RWPE1 (cell line): ENCODE data around the gene LYG2.
"Not testable (repeated sequence)": the region's sequence is repeated elsewhere in the genome, so short reads cannot be mapped to it uniquely, and the experiment has no call there.

ENCODE experiments used
- CTCF ChIA-PET: fragments of 350-600 bp; sonication (Branson Sonifier 250); formaldehyde crosslinking; extraction: SDS; loops from one replicate; lab custom pipeline; 2021; lab: Yijun Ruan, JAX
- POLR2A ChIA-PET: fragments of 400-600 bp; formaldehyde crosslinking; extraction: SDS; loops from one replicate; lab custom pipeline; 2020; ENCODE audit warnings: antibody characterized with exemption; ENCODE audit not compliant: low non-redundant PET; lab: Yijun Ruan, JAX
- DNase-seq: peaks from one replicate; pipeline ENCODE4 v3.0.0; 2012; ENCODE audit warnings: low spot score
- H3K27ac ChIP-seq: fragments of 450-650 bp; 2 replicates; pipeline ENCODE4 v1.5.1; 2017
- CTCF ChIP-seq: fragments of 450-650 bp; conservative IDR thresholded peaks from 2 replicates; pipeline ENCODE4 v1.5.1; 2017; ENCODE audit warnings: low read depth, mild to moderate bottlenecking

Gene LYG2

DNA sequence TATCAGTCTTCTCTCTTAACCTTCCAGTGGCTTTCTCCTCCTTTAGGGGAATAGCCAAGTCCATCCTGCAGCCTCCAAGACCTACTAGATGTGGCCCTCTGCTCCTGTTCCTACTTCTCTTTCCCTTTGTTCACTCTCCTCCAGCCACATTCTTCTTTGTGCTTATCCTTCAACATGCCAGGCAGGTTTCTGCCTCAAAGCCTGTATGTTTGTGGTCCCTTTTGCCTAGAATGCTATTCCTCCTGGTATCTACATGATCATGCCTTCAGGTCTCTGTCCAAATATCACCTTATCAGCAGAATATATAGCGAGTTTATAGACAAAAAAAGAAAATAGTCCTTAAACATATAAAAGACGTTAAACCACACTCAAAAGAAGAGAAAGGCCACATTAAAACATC lies 5.5 kb downstream of the LYG2 start:
- POLR2A ChIA-PET, result no interaction called here
- CTCF ChIA-PET, result no interaction called here
- DNase-seq, result no peak
- no peak for TF ChIP-seq CTCF
- H3K27ac ChIP-seq, result no peak overlapping the region

DNA sequence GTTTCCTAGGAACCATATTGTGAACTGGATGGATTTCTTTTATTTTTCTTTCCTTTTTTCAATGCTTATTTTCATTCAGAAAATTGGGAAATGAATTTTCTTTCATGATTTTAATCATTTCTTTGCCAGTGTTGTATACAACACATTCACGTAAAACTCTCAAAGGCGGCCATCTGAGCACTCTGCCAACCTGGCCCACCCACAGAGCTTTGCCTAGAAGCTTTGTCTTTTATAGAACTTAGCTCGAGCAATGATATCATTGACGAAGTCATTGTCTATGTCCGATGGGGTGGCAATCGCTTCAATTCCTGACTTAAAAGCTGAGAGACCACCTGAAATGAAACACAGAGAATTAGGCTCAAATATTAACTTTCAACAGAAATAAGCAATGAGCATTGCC lies 13.3 kb downstream of the LYG2 start:
- ChIA-PET CTCF (no interaction called here), POLR2A (no interaction called here)
- no peak overlapping the region for H3K27ac ChIP-seq
- no peak for DNase-seq
- TF ChIP-seq CTCF, result no peak

DNA sequence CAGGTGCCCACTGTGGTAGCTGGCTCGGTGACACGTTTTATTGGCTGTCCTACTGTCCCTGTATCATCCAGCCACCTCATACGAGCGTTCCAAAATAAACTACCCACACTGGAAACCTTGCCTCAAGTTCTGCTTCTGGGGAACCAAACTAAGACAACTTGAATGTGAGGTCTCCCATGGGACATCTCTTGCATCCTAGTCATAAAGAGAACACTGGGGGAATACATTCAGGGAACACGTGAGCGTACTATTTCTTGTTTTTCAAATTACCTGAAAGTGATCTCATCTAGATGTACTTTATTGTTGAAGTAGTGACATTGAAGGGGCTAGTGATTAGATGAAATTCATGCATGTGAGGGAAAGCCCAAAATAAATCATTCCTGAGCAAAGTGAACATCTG lies 15.0 kb downstream of the LYG2 start:
- DNase-seq, result no peak
- POLR2A ChIA-PET, result interaction anchor here (0.6 kb wide), 1 partner anchor 558 kb away, joined by 3 read pairs; no protein-coding TSS in a partner anchor
- CTCF ChIA-PET, result interaction anchor here (0.7 kb wide), 1 partner anchor 240 kb away, joined by 4 read pairs; no protein-coding TSS in a partner anchor
- no peak overlapping the region for H3K27ac ChIP-seq
- no peak for TF ChIP-seq CTCF

DNA sequence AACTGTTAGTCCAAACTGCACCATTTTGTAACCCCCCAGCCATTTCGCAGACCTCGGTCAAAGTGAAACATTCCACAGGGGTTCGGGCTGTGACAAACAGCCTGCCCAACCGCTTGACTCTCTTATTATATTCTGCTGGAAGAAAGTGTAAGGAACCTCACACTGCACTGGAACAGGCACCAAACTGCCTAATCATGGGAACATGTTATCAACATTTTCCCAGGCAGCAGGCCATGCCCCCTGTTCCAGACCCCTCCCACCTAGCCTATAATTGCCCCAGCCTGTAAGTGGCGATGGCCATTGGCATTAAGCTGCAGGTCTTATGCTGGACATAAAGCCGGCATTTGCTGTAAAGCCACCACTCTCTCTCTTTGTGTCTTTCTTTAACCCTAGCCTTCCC lies 16.9 kb downstream of the LYG2 start:
- TF ChIP-seq CTCF, result no peak
- no peak for DNase-seq
- ChIA-PET CTCF (no interaction called here), POLR2A (no interaction called here)
- H3K27ac ChIP-seq, result no peak overlapping the region

DNA sequence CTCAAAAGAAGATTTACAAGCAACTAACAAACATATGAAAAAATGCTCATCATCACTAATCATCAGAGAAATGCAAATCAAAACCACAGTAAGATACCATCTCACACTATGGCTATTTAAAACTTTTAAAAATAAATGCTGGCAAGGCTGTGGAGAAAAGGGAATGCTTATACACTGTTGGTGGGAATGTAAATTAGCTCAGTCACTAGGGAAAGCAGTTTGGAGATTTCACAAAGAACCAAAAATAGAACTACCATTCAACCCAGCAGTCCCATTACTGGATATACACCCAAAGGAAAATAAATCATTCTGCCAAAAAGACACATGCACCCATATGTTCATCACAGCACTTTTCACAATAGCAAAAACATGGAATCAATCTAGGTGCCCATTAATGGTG lies 22.3 kb downstream of the LYG2 start:
- POLR2A ChIA-PET, DNase-seq: not testable (repeated sequence)

DNA sequence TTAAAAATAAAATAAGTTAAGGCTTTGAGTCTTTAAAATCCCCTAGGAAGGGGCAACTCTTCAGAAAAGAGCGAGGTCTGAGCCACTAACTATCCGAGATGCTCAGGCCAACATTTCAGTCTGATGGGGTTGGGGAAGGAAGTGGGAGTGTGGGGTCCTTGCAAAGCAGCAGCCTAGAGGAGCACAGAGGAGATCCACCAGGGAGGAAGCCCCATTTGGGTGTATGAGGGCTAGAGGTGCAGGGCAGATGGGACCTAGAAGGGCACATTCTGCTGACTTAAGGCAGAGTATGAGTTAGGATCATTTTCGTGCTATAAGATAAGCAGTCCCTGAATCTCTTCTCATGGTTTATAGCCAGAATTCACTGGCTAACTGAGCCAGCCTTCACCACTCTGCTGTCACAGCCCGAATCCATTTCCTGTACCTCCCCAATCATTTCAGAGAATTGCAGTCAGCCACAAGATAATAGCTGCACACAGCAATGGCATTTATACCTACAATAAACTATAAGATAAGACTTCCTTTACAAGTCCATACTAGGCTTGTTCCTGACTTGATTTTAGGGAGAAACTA lies 37.5 kb downstream of the LYG2 start:
- DNase-seq, result no peak
- no peak for TF ChIP-seq CTCF
- ChIA-PET CTCF (interaction anchor here (0.6 kb wide), 1 partner anchor 114 kb away, joined by 3 read pairs; no protein-coding TSS in a partner anchor), POLR2A (no interaction called here)
- no peak overlapping the region for H3K27ac ChIP-seq

More for the DNA sequence above, 22.3 kb downstream of the LYG2 start:
- H3K27ac ChIP-seq, CTCF ChIA-PET: not testable (repeated sequence)

- DNase-seq, result no peak
- TF ChIP-seq CTCF, result no peak
- H3K27ac ChIP-seq, result no peak overlapping the region
- ChIA-PET CTCF (interaction anchor here (0.6 kb wide), 1 partner anchor 30 kb away, joined by 3 read pairs; no protein-coding TSS in a partner anchor), POLR2A (no interaction called here)
Observed at GRCh38 chr2:99216096-99216495, 39.4 kb downstream of the LYG2 start.
